ENCODE measurements around the gene GLT8D1. TPM values are rescaled to one million over a fixed set of nuclear protein-coding genes. Genes with fewer than 3 reads are reported as not detected.

Gene GLT8D1
- total and polyA plus RNA-seq, 2 of the 13 experiments (the other 11 are each of a cell fraction or from before 2014, with no cell fraction given): 110 to 121 TPM

DNA sequence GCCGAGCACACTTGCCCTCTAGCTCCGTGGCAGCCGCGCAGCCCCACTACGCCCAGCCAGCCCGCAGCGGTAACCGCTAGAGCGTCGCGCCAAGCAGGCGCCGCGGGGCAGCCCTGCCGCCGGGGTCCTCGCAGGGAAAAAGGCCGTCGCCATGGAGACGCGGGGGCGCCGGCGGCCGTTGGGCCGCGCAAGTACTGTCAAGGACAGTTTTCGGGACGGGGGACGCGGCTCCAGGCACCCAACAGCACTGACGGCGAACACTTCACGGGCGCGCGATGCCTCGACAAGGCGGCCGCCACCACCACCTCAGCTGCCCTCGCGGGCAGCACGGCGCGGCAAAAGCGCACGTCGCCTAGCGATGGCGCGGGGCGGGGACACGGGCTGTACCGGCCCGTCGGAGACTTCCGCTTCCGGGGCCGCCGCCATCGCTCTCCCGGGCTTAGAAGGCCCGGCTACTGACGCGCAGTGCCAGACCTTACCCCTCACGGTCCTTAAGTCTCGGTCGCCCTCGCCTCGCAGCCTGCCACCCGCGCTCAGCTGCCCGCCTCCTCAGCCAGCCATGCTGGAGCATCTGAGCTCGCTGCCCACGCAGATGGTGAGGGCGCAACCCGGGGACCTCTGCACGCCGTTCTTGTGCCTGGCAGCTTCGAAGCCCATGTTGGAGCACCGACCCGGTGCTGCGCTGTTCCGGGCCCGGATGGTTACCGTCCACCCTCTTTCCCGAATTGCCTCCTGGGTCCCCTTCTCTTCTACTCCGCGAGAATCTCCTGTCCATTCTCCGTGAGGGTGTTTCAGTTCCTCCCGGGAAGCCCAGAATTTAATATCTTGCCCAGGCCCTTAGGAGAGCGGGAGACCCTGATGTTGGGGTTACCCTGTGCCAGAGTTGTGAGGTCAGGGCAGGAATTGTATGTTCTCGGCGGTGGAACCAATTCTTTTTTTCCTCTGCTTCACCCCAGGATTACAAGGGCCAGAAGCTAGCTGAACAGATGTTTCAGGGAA is at the start of gene GLT8D1, which contains the start of gene SPCS1 (continued):
- TF ChIP-seq GRHL1 (CRISPR knock-in tag; conservative IDR thresholded peaks at IDR 0.05) (no peak), NFKB2 (CRISPR knock-in tag; IDR thresholded peaks at IDR 0.05; ENCODE audit: borderline replicate concordance) (peak; percentile 51; the same call in 1 of the 2 replicates), LRRFIP1 (CRISPR knock-in tag; conservative IDR thresholded peaks at IDR 0.05) (no peak), ZNF180 (CRISPR knock-in tag; IDR thresholded peaks at IDR 0.05; ENCODE audit: borderline replicate concordance, low read depth) (no peak), CBX1 (IDR thresholded peaks at IDR 0.05; ENCODE audit: low read depth) (no peak), MED8 (CRISPR knock-in tag; IDR thresholded peaks at IDR 0.05; ENCODE audit: insufficient replicate concordance) (peak; percentile 22), SNAPC2 (CRISPR knock-in tag; IDR thresholded peaks at IDR 0.05) (peak; percentile 9; the same call in 1 of the 2 replicates), GATAD2A (CRISPR knock-in tag; IDR thresholded peaks at IDR 0.05) (0 out of 2 replicates have a peak, but pooled peaks have one; percentile 28), TRIM24 (CRISPR knock-in tag; IDR thresholded peaks at IDR 0.05) (no peak), ZSCAN30 (CRISPR knock-in tag; IDR thresholded peaks at IDR 0.05) (no peak), AHR (CRISPR knock-in tag; IDR thresholded peaks at IDR 0.05) (peak; percentile 45; the same call in 1 of the 2 replicates), ZNF3 (CRISPR knock-in tag; IDR thresholded peaks at IDR 0.05) (no peak), NCOA5 (CRISPR knock-in tag; IDR thresholded peaks at IDR 0.05) (no peak), ZNF329 (CRISPR knock-in tag; IDR thresholded peaks at IDR 0.05; ENCODE audit: low read depth) (0 out of 2 replicates have a peak, but pooled peaks have one; percentile 53), REPIN1 (CRISPR knock-in tag; IDR thresholded peaks at IDR 0.05; ENCODE audit: borderline replicate concordance, low read depth) (no peak), MTA3 (CRISPR knock-in tag; IDR thresholded peaks at IDR 0.05) (no peak; the same call in 1 of the 2 replicates), ZBTB7B (CRISPR knock-in tag; IDR thresholded peaks at IDR 0.05) (peak; percentile 7; the same call in 1 of the 2 replicates)
- TF ChIP-seq, protein P1, sequence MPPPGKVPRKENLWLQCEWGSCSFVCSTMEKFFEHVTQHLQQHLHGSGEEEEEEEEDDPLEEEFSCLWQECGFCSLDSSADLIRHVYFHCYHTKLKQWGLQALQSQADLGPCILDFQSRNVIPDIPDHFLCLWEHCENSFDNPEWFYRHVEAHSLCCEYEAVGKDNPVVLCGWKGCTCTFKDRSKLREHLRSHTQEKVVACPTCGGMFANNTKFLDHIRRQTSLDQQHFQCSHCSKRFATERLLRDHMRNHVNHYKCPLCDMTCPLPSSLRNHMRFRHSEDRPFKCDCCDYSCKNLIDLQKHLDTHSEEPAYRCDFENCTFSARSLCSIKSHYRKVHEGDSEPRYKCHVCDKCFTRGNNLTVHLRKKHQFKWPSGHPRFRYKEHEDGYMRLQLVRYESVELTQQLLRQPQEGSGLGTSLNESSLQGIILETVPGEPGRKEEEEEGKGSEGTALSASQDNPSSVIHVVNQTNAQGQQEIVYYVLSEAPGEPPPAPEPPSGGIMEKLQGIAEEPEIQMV (CRISPR knock-in tag; IDR thresholded peaks at IDR 0.05; ENCODE audit: low read depth): peak; percentile 49; the same call in 1 of the 2 replicates
- TF ChIP-seq, protein P2, sequence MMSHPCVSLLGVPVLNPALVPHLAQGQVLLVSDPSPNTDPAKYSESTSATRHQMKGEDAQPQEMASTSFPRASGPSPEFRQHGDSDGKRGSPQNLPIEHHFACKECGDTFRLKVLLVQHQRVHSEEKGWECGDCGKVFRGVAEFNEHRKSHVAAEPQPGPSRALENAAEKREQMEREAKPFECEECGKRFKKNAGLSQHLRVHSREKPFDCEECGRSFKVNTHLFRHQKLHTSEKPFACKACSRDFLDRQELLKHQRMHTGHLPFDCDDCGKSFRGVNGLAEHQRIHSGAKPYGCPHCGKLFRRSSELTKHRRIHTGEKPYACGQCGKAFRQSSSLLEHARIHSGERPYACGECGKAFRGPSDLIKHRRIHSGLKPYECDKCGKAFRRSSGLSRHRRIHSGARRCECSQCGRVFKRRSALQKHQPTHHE (CRISPR knock-in tag; IDR thresholded peaks at IDR 0.05; ENCODE audit: borderline replicate concordance): no peak
- TF ChIP-seq, protein P3, sequence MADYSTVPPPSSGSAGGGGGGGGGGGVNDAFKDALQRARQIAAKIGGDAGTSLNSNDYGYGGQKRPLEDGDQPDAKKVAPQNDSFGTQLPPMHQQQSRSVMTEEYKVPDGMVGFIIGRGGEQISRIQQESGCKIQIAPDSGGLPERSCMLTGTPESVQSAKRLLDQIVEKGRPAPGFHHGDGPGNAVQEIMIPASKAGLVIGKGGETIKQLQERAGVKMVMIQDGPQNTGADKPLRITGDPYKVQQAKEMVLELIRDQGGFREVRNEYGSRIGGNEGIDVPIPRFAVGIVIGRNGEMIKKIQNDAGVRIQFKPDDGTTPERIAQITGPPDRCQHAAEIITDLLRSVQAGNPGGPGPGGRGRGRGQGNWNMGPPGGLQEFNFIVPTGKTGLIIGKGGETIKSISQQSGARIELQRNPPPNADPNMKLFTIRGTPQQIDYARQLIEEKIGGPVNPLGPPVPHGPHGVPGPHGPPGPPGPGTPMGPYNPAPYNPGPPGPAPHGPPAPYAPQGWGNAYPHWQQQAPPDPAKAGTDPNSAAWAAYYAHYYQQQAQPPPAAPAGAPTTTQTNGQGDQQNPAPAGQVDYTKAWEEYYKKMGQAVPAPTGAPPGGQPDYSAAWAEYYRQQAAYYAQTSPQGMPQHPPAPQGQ (CRISPR knock-in tag; IDR thresholded peaks at IDR 0.05; ENCODE audit: borderline replicate concordance): no peak

All from HepG2 (cell line).